ENCODE data around the gene CNN1. TPM values are rescaled to one million over a fixed set of nuclear protein-coding genes. Genes with fewer than 3 reads are reported as not detected.

Gene CNN1
- total and polyA plus RNA-seq, 9 of the 15 experiments (the other 6 are each of a cell fraction or from before 2014, with no cell fraction given), result 0.23 to 10.6 (median 5.2) TPM

DNA sequence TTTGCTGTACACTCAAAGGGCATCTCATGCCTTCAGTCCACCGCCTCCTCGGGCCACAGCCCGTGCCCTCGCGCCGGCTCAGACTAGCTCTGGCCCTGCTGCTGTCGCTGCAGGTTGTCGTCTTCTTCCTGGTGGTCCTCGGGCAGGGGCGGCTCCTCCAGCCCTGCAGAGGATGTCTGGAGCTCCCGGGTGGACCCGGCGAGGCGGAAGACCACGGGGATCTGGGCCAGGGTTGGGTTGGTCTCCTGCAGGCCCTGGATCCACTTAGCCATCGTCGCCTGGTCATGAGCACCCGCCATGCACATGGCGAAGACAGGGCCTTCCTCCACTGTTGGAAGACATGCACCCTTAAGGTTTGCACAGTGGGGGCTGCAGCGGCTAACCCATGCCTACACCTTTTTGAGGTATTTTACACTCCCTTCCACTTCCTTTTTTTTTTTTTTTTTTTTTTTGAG is 32.5 kb upstream of the CNN1 start (continued):
- TF ChIP-seq, protein P1, sequence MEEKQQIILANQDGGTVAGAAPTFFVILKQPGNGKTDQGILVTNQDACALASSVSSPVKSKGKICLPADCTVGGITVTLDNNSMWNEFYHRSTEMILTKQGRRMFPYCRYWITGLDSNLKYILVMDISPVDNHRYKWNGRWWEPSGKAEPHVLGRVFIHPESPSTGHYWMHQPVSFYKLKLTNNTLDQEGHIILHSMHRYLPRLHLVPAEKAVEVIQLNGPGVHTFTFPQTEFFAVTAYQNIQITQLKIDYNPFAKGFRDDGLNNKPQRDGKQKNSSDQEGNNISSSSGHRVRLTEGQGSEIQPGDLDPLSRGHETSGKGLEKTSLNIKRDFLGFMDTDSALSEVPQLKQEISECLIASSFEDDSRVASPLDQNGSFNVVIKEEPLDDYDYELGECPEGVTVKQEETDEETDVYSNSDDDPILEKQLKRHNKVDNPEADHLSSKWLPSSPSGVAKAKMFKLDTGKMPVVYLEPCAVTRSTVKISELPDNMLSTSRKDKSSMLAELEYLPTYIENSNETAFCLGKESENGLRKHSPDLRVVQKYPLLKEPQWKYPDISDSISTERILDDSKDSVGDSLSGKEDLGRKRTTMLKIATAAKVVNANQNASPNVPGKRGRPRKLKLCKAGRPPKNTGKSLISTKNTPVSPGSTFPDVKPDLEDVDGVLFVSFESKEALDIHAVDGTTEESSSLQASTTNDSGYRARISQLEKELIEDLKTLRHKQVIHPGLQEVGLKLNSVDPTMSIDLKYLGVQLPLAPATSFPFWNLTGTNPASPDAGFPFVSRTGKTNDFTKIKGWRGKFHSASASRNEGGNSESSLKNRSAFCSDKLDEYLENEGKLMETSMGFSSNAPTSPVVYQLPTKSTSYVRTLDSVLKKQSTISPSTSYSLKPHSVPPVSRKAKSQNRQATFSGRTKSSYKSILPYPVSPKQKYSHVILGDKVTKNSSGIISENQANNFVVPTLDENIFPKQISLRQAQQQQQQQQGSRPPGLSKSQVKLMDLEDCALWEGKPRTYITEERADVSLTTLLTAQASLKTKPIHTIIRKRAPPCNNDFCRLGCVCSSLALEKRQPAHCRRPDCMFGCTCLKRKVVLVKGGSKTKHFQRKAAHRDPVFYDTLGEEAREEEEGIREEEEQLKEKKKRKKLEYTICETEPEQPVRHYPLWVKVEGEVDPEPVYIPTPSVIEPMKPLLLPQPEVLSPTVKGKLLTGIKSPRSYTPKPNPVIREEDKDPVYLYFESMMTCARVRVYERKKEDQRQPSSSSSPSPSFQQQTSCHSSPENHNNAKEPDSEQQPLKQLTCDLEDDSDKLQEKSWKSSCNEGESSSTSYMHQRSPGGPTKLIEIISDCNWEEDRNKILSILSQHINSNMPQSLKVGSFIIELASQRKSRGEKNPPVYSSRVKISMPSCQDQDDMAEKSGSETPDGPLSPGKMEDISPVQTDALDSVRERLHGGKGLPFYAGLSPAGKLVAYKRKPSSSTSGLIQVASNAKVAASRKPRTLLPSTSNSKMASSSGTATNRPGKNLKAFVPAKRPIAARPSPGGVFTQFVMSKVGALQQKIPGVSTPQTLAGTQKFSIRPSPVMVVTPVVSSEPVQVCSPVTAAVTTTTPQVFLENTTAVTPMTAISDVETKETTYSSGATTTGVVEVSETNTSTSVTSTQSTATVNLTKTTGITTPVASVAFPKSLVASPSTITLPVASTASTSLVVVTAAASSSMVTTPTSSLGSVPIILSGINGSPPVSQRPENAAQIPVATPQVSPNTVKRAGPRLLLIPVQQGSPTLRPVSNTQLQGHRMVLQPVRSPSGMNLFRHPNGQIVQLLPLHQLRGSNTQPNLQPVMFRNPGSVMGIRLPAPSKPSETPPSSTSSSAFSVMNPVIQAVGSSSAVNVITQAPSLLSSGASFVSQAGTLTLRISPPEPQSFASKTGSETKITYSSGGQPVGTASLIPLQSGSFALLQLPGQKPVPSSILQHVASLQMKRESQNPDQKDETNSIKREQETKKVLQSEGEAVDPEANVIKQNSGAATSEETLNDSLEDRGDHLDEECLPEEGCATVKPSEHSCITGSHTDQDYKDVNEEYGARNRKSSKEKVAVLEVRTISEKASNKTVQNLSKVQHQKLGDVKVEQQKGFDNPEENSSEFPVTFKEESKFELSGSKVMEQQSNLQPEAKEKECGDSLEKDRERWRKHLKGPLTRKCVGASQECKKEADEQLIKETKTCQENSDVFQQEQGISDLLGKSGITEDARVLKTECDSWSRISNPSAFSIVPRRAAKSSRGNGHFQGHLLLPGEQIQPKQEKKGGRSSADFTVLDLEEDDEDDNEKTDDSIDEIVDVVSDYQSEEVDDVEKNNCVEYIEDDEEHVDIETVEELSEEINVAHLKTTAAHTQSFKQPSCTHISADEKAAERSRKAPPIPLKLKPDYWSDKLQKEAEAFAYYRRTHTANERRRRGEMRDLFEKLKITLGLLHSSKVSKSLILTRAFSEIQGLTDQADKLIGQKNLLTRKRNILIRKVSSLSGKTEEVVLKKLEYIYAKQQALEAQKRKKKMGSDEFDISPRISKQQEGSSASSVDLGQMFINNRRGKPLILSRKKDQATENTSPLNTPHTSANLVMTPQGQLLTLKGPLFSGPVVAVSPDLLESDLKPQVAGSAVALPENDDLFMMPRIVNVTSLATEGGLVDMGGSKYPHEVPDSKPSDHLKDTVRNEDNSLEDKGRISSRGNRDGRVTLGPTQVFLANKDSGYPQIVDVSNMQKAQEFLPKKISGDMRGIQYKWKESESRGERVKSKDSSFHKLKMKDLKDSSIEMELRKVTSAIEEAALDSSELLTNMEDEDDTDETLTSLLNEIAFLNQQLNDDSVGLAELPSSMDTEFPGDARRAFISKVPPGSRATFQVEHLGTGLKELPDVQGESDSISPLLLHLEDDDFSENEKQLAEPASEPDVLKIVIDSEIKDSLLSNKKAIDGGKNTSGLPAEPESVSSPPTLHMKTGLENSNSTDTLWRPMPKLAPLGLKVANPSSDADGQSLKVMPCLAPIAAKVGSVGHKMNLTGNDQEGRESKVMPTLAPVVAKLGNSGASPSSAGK (IDR thresholded peaks at IDR 0.05), result peak; percentile 92
- TF ChIP-seq, protein P2, sequence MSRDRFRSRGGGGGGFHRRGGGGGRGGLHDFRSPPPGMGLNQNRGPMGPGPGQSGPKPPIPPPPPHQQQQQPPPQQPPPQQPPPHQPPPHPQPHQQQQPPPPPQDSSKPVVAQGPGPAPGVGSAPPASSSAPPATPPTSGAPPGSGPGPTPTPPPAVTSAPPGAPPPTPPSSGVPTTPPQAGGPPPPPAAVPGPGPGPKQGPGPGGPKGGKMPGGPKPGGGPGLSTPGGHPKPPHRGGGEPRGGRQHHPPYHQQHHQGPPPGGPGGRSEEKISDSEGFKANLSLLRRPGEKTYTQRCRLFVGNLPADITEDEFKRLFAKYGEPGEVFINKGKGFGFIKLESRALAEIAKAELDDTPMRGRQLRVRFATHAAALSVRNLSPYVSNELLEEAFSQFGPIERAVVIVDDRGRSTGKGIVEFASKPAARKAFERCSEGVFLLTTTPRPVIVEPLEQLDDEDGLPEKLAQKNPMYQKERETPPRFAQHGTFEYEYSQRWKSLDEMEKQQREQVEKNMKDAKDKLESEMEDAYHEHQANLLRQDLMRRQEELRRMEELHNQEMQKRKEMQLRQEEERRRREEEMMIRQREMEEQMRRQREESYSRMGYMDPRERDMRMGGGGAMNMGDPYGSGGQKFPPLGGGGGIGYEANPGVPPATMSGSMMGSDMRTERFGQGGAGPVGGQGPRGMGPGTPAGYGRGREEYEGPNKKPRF (IDR thresholded peaks at IDR 0.05; ENCODE audit: low read depth, low read length), result no peak
- TF ChIP-seq, protein P3, sequence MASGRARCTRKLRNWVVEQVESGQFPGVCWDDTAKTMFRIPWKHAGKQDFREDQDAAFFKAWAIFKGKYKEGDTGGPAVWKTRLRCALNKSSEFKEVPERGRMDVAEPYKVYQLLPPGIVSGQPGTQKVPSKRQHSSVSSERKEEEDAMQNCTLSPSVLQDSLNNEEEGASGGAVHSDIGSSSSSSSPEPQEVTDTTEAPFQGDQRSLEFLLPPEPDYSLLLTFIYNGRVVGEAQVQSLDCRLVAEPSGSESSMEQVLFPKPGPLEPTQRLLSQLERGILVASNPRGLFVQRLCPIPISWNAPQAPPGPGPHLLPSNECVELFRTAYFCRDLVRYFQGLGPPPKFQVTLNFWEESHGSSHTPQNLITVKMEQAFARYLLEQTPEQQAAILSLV (tag; IDR thresholded peaks at IDR 0.05), result no peak
- TF ChIP-seq KAT7 (CRISPR knock-in tag; IDR thresholded peaks at IDR 0.05; ENCODE audit: borderline replicate concordance), result peak; percentile 76; the same call in 1 of the 2 replicates
- peak; percentile 40; the same call in 1 of the 2 replicates for TF ChIP-seq ZNF384 (IDR thresholded peaks at IDR 0.05; ENCODE audit: low read depth, low read length)
- TF ChIP-seq, protein P4, sequence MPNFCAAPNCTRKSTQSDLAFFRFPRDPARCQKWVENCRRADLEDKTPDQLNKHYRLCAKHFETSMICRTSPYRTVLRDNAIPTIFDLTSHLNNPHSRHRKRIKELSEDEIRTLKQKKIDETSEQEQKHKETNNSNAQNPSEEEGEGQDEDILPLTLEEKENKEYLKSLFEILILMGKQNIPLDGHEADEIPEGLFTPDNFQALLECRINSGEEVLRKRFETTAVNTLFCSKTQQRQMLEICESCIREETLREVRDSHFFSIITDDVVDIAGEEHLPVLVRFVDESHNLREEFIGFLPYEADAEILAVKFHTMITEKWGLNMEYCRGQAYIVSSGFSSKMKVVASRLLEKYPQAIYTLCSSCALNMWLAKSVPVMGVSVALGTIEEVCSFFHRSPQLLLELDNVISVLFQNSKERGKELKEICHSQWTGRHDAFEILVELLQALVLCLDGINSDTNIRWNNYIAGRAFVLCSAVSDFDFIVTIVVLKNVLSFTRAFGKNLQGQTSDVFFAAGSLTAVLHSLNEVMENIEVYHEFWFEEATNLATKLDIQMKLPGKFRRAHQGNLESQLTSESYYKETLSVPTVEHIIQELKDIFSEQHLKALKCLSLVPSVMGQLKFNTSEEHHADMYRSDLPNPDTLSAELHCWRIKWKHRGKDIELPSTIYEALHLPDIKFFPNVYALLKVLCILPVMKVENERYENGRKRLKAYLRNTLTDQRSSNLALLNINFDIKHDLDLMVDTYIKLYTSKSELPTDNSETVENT (CRISPR knock-in tag; IDR thresholded peaks at IDR 0.05), result peak; percentile 54; the same call in 1 of the 2 replicates
- TF ChIP-seq MTF1 (CRISPR knock-in tag; IDR thresholded peaks at IDR 0.05; ENCODE audit: borderline replicate concordance), result no peak
- TF ChIP-seq, protein P5, sequence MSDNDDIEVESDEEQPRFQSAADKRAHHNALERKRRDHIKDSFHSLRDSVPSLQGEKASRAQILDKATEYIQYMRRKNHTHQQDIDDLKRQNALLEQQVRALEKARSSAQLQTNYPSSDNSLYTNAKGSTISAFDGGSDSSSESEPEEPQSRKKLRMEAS (CRISPR knock-in tag; IDR thresholded peaks at IDR 0.05), result peak; percentile 57; the same call in 1 of the 2 replicates
- no peak for TF ChIP-seq KDM4B (IDR thresholded peaks at IDR 0.05; ENCODE audit: borderline replicate concordance in 2 of 2, low read depth in 1 of 2)
